GM21381 (cell line): ENCODE data around the gene LRR1.
"Not testable (repeated sequence)": the region's sequence is repeated elsewhere in the genome, so short reads cannot be mapped to it uniquely, and the experiment has no call there.

Experiments used
- ATAC-seq: cut with Tn5 transposase; IDR thresholded peaks from one replicate; pipeline ENCODE4 v1.9.1; 2021; ENCODE audit warnings: mild to moderate bottlenecking, moderate library complexity; ENCODE audit not compliant: unreplicated experiment

LRR1 gene

GRCh38 chr14:49585803-49586672 lies 12.7 kb upstream of the LRR1 start, which contains the start of gene RPS29:
Gene RPS29 (minus strand): TSS chr14:49586380. CDS start chr14:49586346, 34 bp downstream.
- peak; percentile 85 for ATAC-seq

- ATAC-seq, result peak; percentile 38
These were observed 11.9 kb upstream of the LRR1 start for GRCh38 chr14:49586673-49587460.

GRCh38 chr14:49589387-49589786 lies 9.4 kb upstream of the LRR1 start:
- no peak for ATAC-seq

- no peak for ATAC-seq
These were observed 5.7 kb upstream of the LRR1 start for GRCh38 chr14:49593016-49593415.

GRCh38 chr14:49594347-49595091 lies 4.2 kb upstream of the LRR1 start:
- ATAC-seq, result no peak

GRCh38 chr14:49598189-49598484 lies 603 bp upstream of the LRR1 start:
- peak; percentile 1 for ATAC-seq

- no peak for ATAC-seq
These were observed 8.8 kb downstream of the LRR1 start for GRCh38 chr14:49607583-49607982.

- ATAC-seq, result no peak
These were observed 13.5 kb downstream of the LRR1 start for GRCh38 chr14:49612251-49612650.

GRCh38 chr14:49612671-49613070 lies 13.9 kb downstream of the LRR1 start:
- no peak for ATAC-seq

GRCh38 chr14:49614196-49614595 lies 15.5 kb downstream of the LRR1 start:
- no peak for ATAC-seq

GRCh38 chr14:49615776-49616175 lies 17.0 kb downstream of the LRR1 start:
- ATAC-seq, result no peak

GRCh38 chr14:49617852-49618519 lies 19.2 kb downstream of the LRR1 start:
- ATAC-seq, result no peak

GRCh38 chr14:49619273-49619672 lies 20.5 kb downstream of the LRR1 start:
- not testable (repeated sequence) for ATAC-seq

- ATAC-seq, result no peak
These were observed 21.0 kb downstream of the LRR1 start for GRCh38 chr14:49619730-49620129.

GRCh38 chr14:49620182-49621113 lies 21.7 kb downstream of the LRR1 start, which contains the start of the genes MGAT2 and RPL36AL:
Gene MGAT2 (plus strand): TSS chr14:49620799. CDS start chr14:49621269, 470 bp downstream.
Gene RPL36AL (minus strand): TSS chr14:49620626. CDS start chr14:49619104, 1,522 bp downstream.
- ATAC-seq, result peak; percentile 93

GRCh38 chr14:49621114-49621881 lies 22.6 kb downstream of the LRR1 start:
- peak; percentile 25 for ATAC-seq

- ATAC-seq, result no peak
These were observed 23.4 kb downstream of the LRR1 start for GRCh38 chr14:49622022-49622607.

GRCh38 chr14:49623387-49623786 lies 24.6 kb downstream of the LRR1 start:
- ATAC-seq, result no peak
